Mesothelial cell of epicardium (in vitro differentiated cells): ENCODE measurements around the gene SLC39A3. TPM values are rescaled to one million over a fixed set of nuclear protein-coding genes. Genes with fewer than 3 reads are reported as not detected.

Experiments used
- DNase-seq, 2 experiments: peaks; one replicate each; pipeline ENCODE4 v3.0.0; 2021; ENCODE audit warnings: low spot score in 2 of 2; ENCODE audit not compliant: unreplicated experiment in 2 of 2
- H3K27ac Mint-ChIP-seq: 2 replicates; pipeline ENCODE4 v1.8.0; 2021; ENCODE audit warnings: mixed read lengths
- H3K27me3 Mint-ChIP-seq: 2 replicates; pipeline ENCODE4 v1.8.0; 2021; ENCODE audit warnings: low read depth, mixed read lengths
- H3K36me3 Mint-ChIP-seq: 2 replicates; pipeline ENCODE4 v1.8.0; 2021; ENCODE audit warnings: mixed read lengths
- H3K4me1 Mint-ChIP-seq: 2 replicates; pipeline ENCODE4 v1.8.0; 2021; ENCODE audit warnings: mixed read lengths
- H3K4me3 Mint-ChIP-seq: 2 replicates; pipeline ENCODE4 v1.8.0; 2021; ENCODE audit warnings: mild to moderate bottlenecking, moderate library complexity, mixed read lengths
- H3K9me3 Mint-ChIP-seq: 2 replicates; pipeline ENCODE4 v1.8.0; 2021; ENCODE audit warnings: mixed read lengths
- total RNA-seq: library from RNA; stranded (reverse); gene quantifications from 3 replicates; pipeline ENCODE4 v1.2.1, GENCODE V29; 2021
- TF ChIP-seq, protein P1 (sequence below): fragments of 200-600 bp; sonication (generic); IDR thresholded peaks from one replicate; pipeline ENCODE4 v1.5.0; 2021; ENCODE audit warnings: antibody characterized with exemption; ENCODE audit not compliant: unreplicated experiment

SLC39A3 gene
- total RNA-seq, 1 donor from 2014 or later: 28.8 TPM

DNA sequence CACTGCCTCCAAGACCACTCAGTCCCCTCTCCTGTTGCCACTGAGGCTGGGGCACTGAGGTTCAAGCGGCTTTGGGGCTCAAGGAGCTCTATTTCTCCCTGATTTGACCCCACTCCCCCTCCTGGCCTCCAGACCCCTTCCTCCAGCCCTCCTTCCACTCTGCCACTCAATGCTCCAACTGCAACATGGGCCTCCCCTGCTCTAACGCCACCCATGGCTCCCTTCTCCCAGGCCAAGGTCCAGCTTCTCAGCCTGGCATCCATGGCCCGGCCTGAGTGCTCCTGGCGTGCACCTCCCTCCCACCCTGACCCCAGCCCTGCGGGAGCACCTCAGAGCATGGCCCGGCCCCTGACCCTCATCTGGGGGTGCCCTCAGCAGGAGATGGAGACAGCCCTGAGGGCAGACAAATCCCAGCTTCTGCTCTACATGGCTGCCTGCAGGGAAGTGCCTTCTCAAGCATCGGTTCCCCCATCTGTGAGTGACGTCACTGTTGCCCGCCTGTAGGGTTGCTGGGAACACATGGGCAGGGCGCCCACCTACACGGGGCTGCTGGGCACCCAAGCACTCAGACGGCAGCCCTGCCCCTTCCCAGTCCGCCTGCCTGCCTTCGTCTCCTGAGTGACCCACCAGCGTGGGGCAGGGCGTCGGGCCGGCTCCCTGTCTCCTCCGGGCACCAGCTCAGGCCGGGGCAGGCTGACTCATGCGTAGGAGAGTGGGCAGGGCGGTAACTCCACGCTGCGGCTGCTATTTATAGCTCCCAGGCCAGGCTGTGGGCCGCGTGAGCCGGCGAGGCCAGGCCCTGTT, 17.1 kb downstream of the SLC39A3 start:
- Mint-ChIP-seq H3K4me1 (peaks cover 3% of the 10 kb centered on the region), H3K27ac (no peak overlapping the region), H3K27me3 (peaks cover 81% of the 10 kb centered on the region), H3K36me3 (no peaks in the 10 kb centered on the region), H3K4me3 (peak overlapping the region; percentile 34), H3K9me3 (no peaks in the 10 kb centered on the region)
- TF ChIP-seq, protein P1, sequence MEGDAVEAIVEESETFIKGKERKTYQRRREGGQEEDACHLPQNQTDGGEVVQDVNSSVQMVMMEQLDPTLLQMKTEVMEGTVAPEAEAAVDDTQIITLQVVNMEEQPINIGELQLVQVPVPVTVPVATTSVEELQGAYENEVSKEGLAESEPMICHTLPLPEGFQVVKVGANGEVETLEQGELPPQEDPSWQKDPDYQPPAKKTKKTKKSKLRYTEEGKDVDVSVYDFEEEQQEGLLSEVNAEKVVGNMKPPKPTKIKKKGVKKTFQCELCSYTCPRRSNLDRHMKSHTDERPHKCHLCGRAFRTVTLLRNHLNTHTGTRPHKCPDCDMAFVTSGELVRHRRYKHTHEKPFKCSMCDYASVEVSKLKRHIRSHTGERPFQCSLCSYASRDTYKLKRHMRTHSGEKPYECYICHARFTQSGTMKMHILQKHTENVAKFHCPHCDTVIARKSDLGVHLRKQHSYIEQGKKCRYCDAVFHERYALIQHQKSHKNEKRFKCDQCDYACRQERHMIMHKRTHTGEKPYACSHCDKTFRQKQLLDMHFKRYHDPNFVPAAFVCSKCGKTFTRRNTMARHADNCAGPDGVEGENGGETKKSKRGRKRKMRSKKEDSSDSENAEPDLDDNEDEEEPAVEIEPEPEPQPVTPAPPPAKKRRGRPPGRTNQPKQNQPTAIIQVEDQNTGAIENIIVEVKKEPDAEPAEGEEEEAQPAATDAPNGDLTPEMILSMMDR: no peak
- DNase-seq: no peak

DNA sequence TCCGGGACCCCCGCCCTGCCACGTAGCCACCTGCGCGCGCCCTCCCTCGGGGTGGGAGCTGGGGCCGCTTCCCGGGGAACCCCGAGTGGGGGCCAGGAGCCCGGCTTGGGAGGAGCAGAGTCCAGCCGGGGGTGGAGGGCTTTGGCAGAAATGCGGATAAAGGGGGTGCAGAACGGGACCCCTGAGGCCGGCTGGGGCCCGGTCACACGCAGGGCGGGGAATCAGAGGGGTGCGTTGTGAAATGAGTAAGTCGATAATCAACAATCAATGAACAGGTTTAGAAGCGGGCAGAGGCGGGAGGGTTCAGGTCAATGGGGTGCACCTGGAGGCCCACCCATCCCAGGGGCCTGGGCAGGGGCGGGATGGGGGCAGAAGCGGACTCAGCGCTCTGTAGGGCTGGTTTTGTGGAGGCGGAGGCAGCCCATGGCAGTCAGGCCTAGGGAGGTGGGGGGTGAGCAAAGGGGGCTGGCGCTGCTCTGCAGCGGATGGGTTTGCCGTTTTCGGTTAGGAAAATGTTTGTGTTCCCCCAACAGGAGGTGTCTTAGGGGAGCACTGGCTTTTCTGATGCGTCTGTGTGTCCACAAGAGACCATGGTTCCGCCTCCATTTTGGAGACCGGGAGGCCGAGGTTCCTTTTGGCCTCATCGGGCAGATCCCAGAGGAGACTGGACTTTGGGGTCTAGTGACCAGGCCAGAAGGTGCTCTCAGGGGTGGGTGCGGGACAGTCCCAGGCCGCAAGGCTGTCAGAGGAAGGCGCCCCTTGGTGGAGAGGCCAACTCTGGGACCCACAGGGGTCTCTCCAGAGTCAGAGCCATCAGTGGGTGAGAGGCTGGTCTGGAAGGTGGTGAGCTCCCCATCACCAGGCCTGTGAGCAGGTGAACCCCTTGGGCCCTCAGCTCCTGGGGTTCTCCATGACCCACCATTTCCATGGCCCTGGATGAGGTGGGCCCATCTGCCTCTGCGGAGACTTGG, 18.0 kb downstream of the SLC39A3 start:
- Mint-ChIP-seq H3K4me3 (peak overlapping the region; percentile 64), H3K9me3 (no peaks in the 10 kb centered on the region), H3K27ac (no peak overlapping the region), H3K36me3 (no peaks in the 10 kb centered on the region), H3K27me3 (peaks cover 77% of the 10 kb centered on the region), H3K4me1 (peaks cover 3% of the 10 kb centered on the region)
- no peak for DNase-seq
- TF ChIP-seq, protein P1: no peak

DNA sequence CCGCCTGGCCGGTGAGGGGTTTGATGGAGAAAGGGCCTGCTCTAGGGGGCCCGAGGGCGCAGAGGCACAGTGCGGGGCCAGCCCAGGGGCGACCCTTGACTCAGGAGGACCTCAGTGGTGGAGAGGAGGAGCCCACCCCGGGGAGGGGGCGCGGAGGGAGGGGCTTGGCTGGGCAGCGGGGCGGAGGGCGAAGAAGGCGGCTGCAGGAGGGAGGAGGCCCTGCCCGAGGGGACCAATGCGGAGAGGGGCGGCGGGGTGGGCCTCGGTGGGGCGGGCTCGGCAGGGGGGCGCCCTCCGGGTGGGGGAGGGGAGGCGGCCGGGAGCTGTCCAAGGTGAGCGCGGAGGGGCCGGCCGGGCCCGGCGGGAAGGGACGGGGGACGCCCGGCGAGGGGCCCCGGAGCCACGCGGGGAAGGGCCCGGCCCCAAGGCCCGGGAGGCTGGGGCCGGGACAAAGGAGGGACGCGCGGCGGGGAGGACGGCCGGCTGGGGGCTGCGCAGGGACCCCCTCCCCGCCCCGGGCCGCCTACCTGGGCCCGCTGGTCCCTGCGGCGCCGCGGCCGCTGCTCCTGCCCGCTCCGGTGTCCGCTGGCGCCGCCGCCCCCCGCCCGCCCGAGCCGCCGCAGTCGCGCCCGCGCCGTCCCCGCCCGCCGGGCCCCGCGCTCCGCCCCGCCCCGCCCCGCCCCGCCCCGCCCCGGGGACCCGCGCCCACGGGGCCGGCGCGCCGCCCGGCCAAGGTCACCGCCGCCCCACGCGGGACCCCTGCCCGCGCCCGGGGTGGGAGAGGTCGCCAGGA, 18.8 kb downstream of the SLC39A3 start, which contains the start of gene DIRAS1:
Gene DIRAS1 (minus strand): TSS at position 596 of the 793 bp plus-strand sequence. CDS start 3,566 bp downstream, outside the sequence.
- Mint-ChIP-seq H3K9me3 (peaks cover under 1% of the 10 kb centered on the region), H3K4me3 (peak within 1 kb of the TSS; percentile 66), H3K4me1 (peaks cover 3% of the 10 kb centered on the region), H3K27me3 (peaks cover 72% of the 10 kb centered on the region), H3K27ac (no peak within 1 kb of the TSS), H3K36me3 (no peaks in the 10 kb centered on the region)
- no peak for DNase-seq
- TF ChIP-seq, protein P1: no peak

DNA sequence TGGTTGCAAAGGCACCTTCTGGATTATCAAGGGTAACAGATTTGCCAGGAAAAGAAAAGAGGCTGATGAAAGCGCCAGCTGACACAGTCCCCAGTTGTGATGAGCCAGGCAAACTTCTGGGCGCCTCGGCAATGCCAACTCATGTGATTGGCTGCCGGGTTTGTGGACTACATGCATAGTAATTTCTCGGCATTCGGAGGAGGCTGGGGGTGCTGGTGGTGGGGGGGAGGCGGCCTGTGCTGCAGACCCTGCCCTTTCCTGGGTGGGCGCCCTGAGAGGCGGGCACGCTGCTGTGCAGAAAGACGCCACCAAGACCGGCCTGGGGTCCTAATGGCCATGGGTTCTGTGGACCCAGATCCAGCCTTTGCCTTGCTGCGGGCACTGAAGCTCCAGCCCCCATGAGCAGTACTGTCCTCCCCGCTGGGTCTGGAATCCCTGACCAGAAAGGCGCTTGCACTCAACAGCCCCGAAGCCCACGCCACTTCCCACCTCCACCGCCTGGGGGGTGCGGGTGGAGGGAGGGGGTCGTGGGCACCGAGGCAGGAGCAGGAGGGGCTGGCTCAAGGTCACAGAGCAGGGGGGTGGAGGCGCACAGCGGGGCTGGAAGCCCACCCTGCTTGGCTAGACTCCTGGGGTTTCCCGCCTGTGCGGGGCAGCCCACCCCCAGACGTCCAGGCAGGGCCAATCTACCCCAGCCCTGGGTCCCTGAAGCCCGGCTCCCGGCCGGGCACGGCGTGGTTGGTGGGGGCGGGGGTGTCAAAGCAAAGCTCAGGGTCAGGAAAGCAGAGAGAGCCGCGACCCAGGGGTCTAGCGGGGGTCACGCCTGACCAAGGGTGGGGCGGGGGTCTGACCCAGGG, 19.7 kb downstream of the SLC39A3 start:
- H3K4me1 Mint-ChIP-seq: peaks cover 3% of the 10 kb centered on the region
- peaks cover 68% of the 10 kb centered on the region for H3K27me3 Mint-ChIP-seq
- no peaks in the 10 kb centered on the region for H3K36me3 Mint-ChIP-seq
- no peak for DNase-seq
- H3K9me3 Mint-ChIP-seq: peaks cover 9% of the 10 kb centered on the region
- H3K4me3 Mint-ChIP-seq: peak overlapping the region; percentile 66
- TF ChIP-seq, protein P1: no peak
- no peak overlapping the region for H3K27ac Mint-ChIP-seq
